WI38 (cell line): ENCODE results near the gene IFITM1.
"Not testable (repeated sequence)": the region's sequence is repeated elsewhere in the genome, so short reads cannot be mapped to it uniquely, and the experiment has no call there.

Experiments used
- H3K4me3 ChIP-seq: 2 replicates; pipeline ENCODE4 v1.5.1; 2011; ENCODE audit warnings: low read depth, mild to moderate bottlenecking, control low read depth, low read length
- TF ChIP-seq, protein P1 (sequence below): IDR thresholded peaks from 2 replicates; pipeline ENCODE4 v1.5.1; 2012; ENCODE audit warnings: low read depth, mild to moderate bottlenecking, control low read depth, low read length

The IFITM1 gene

DNA sequence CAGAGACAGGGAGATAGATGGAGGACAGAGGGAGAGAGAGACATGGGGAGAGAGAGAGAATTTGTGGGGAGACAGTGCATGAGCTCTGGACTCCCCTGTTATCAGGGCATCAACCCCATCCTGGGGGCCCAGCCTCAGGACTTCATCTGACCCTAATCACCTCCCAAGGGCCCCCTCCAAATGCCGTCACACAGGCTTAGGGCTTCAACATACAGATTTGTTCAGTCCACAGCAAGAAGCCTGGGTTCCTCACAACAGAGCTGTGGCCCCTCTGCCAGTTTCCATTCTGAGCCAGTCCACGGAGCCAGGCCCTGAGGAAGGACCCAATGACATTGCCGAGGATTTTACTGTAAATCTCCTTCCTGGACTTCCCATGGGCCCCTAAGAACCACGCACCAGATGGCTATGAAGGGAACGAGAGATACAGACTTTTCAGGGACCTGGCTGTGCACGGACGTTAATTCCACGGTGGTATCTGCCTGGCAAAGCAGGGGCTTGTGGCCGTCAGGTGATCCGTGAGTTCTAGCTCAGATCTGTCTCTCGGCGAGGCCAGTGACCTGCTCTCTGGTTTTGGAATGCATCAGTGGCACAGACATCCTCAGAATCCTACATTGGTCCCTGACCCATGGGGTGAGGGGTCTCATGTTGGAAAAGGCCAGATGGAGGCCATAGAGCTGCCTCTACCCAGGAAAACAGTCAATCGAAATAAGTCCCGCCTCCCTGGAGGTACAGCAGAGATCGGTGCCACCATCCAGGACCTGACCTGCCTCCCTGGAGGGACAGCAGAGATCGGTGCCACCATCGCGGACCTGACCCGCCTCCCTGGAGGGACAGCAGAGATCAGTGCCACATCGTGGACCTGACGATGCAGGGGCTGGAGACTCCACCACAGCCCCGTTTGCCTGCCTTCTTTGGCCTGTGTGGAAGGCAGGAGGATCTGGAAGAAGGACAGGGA lies 46.8 kb downstream of the IFITM1 start:
- TF ChIP-seq, protein P1, sequence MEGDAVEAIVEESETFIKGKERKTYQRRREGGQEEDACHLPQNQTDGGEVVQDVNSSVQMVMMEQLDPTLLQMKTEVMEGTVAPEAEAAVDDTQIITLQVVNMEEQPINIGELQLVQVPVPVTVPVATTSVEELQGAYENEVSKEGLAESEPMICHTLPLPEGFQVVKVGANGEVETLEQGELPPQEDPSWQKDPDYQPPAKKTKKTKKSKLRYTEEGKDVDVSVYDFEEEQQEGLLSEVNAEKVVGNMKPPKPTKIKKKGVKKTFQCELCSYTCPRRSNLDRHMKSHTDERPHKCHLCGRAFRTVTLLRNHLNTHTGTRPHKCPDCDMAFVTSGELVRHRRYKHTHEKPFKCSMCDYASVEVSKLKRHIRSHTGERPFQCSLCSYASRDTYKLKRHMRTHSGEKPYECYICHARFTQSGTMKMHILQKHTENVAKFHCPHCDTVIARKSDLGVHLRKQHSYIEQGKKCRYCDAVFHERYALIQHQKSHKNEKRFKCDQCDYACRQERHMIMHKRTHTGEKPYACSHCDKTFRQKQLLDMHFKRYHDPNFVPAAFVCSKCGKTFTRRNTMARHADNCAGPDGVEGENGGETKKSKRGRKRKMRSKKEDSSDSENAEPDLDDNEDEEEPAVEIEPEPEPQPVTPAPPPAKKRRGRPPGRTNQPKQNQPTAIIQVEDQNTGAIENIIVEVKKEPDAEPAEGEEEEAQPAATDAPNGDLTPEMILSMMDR = no peak
- no peak overlapping the region for H3K4me3 ChIP-seq

DNA sequence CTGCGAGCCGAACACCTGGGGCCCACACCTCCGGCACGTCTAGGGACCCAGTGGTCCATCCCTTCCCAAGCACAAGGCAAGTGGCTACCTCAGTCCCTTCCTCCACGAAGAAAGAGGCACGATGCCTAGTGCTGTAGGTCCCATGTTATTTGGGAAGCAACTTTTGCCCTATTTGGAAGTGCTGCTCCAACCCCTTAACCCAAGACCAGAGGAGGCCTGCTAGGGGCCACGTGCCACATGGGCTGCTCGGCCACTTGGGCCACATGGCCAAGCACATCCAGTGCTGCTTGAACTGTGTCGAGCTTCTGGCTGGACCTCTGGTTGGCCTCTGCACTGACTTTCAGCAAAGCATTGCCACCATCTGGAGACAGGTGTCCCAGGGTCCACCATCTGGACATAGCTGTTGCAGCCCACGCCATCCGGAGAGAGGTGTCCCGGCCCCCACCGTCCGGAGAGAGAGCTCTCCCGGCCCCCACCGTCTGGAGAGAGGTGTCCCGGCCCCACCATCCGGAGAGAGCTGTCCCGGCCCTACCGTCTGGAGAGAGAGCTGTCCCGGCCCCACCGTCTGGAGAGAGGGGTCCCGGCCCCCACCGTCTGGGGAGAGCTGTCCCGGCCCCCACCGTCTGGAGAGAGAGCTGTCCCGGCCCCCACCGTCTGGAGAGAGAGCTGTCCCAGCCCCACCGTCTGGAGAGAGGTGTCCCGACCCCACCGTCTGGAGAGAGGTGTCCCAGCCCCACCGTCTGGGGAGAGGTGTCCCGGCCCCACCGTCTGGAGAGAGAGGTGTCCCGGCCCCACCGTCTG lies 49.0 kb downstream of the IFITM1 start:
- TF ChIP-seq, protein P1 = no peak
- H3K4me3 ChIP-seq = no peak overlapping the region

DNA sequence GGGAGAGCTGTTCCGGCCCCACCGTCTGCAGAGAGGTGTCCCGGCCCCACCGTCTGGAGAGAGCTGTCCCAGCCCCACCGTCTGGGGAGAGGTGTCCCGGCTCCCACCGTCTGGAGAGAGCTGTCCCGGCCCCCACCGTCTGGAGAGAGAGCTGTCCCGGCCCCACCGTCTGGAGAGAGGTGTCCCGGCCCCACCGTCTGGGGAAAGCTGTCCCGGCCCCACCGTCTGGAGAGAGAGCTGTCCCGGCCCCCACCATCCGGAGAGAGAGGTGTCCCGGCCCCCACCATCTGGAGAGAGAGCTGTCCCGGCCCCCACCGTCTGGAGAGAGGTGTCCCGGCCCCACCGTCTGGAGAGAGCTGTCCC lies 49.6 kb downstream of the IFITM1 start:
- H3K4me3 ChIP-seq = not testable (repeated sequence)

DNA sequence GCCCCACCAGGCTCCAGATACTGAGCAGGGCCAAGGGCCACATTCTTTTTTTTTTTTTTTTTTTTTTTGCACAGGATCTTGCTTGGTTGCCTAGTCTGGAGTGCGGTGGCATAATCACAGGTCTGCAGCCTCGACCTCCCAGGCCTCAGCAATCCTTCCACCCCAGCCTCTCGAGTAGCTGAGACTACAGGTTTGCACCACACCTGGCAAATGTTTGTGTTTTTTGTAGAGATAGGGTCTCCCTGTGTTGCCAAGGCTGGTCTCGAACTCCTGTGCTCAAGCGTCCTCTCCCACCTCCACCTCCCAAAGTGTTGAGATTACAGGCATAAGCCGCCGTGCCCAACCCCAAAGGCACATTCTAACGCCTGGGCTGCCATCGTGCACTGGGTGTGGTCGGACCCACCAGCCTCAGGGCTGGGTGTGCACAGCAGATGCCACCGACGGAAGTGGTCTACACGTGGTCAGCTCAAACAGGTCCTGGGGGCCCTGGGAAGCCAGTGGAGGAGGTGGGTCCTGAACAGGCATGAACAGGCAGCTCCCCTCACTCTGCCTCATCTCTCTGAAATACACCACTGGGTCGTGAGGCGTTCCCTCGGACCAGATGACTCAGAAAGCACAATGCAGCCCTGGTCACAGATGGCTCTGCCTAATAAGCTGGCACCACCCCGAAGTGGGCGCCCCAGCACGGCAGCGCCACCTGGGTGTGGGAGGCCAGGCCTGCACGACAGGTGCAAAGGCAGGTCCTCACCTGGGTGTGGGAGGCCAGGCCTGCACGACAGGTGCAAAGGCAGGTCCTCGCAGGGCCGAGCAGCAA lies 50.3 kb downstream of the IFITM1 start:
- H3K4me3 ChIP-seq = no peak overlapping the region
- TF ChIP-seq, protein P1 = no peak
